Prostate gland (tissue), 2 donors: ENCODE measurements around the gene LIPK.

ENCODE experiments used
- POLR2A ChIP-seq: fragments of 450-650 bp; IDR thresholded peaks from one replicate; pipeline ENCODE4 v1.6.1; 2016; ENCODE audit warnings: antibody characterized with exemption, mild to moderate bottlenecking
- POLR2AphosphoS5 ChIP-seq: sonication (generic); formaldehyde crosslinking; IDR thresholded peaks from one replicate; pipeline ENCODE4 v1.6.1; 2017; ENCODE audit warnings: antibody characterized with exemption
- TF ChIP-seq, protein P1 (sequence below), 4 experiments: fragments of 200-600 bp in 2 of 4; fragments of 450-650 bp in 2 of 4; sonication (generic) in 2 of 4; IDR thresholded peaks; 1 replicate in 3 of 4; 2 replicates in 1 of 4; pipeline ENCODE4 v1.5.1; 2016 to 2019; ENCODE audit warnings: antibody characterized with exemption in 4 of 4, mild to moderate bottlenecking in 2 of 4, moderate library complexity in 2 of 4

DNA sequence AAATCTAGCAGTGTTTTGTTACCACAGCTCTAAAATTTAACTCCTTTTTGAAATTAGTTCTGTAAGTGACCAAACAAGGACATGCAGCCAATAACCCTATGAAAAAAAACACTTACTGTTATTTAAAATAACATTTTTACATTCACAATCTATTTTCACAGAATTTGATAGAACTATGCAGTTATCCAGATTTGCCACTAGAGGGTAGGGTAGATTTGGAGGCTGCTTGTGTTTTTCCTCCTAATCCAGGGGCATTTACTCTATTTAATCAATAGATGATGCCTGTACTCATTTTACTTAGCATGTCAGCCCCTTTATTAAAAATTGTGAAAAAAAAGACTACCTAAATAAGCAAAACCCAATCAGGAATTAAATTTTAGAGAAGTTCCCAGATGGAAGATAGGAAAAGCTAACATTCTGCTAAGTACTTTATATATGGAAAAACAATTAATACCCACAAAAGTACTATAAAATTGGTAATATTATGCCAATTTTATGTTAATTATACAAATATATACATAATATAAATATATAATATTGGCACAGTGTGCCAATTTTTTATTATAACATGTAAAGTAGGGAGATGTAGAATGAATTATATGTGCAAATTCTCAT is 18.1 kb upstream of the LIPK start:
- TF ChIP-seq, protein P1, sequence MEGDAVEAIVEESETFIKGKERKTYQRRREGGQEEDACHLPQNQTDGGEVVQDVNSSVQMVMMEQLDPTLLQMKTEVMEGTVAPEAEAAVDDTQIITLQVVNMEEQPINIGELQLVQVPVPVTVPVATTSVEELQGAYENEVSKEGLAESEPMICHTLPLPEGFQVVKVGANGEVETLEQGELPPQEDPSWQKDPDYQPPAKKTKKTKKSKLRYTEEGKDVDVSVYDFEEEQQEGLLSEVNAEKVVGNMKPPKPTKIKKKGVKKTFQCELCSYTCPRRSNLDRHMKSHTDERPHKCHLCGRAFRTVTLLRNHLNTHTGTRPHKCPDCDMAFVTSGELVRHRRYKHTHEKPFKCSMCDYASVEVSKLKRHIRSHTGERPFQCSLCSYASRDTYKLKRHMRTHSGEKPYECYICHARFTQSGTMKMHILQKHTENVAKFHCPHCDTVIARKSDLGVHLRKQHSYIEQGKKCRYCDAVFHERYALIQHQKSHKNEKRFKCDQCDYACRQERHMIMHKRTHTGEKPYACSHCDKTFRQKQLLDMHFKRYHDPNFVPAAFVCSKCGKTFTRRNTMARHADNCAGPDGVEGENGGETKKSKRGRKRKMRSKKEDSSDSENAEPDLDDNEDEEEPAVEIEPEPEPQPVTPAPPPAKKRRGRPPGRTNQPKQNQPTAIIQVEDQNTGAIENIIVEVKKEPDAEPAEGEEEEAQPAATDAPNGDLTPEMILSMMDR (IDR thresholded peaks at IDR 0.05), result peak in 3 of 4 experiments; percentile 39 to 63 (median 48)
- TF ChIP-seq POLR2A (no peak), POLR2AphosphoS5 (no peak)
